Measurements from ENCODE around the gene CARD10. TPM values are rescaled to one million over a fixed set of nuclear protein-coding genes. Genes with fewer than 3 reads are reported as not detected.

Gene CARD10
- polyA plus RNA-seq, 1 of the 3 experiments (the other 2 are of a cell fraction) = 14.5 TPM

DNA sequence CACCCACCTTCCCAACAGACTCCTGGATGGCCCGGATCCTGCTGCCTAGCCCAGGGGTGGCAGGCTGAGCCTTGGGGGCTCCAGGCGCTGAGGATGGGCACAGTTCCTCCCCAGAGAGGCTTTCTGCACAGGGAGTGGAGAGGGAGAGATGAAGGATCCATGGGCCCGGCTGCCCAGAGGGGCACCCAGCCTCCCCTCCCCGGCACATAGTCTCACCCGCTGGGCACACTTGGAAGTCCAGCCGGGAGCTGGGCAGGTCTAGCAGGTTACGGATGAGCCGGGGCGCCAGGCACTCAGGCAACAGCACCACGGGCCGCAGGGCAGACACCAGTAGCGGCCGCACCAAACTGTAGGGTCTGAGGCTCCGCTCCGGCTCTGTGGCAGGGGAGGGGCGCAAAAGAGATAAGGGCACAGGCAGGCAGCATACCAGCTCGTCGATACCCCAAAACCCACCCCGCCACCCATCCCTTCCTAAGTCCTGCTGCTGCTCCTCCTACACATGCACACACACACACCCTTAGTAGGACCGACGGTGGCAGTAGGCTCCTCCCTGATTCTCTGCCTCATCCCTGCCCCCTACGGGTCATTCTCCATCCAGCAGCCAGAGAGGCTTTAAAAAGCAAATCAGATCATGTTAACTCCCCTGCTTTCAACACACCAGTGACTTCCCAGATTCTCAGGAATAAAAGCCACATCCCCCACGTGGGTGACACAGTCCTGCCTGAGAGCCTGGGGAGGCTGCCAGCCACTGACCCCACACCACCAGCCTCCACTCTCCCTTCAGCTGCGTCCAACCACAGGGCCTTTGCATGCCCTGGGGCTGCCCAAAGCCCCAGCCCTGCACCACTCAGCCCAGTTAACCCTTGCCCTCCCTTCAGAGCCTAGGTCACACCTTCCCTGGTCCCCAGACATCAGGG, 26.5 kb downstream of the CARD10 start:
- Histone ChIP-seq H2AFZ (ENCODE audit: low read depth) (no peak overlapping the region), H3K9ac (no peak overlapping the region), H3K9me3 (no peaks in the 10 kb centered on the region), H3K4me3 (ENCODE audit: low read depth in 2 of 2, low read length in 1 of 2) (no peak overlapping the region; a peak in 1 of 4 replicates), H3K36me3 (replicated peaks in 1 of 2; ENCODE audit: control insufficient read depth in 1 of 2, insufficient read depth in 2 of 2, low read length in 1 of 2) (peaks cover 0 to 3% of the 10 kb centered on the region in 2 experiments), H3K9me2 (no peaks in the 10 kb centered on the region), H3K4me2 (no peak overlapping the region), H3F3A (replicated peaks; ENCODE audit: insufficient read depth) (peaks cover 13% of the 10 kb centered on the region), H3K27me3 (ENCODE audit: insufficient read depth) (no peaks in the 10 kb centered on the region), H3K4me1 (ENCODE audit: control insufficient read depth in 1 of 2, insufficient read depth in 2 of 2, low read depth in 1 of 2, low read length in 1 of 2) (peaks cover 6% of the 10 kb centered on the region in 2 experiments; a peak in 2 of 4 replicates), H3K79me2 (ENCODE audit: insufficient read depth) (no peaks in the 10 kb centered on the region), H3K27ac (ENCODE audit: low read depth in 2 of 2, low read length in 1 of 2) (no peak overlapping the region), H4K20me1 (ENCODE audit: insufficient read depth) (peaks cover 3% of the 10 kb centered on the region; the same call in 1 of the 2 replicates)
- peak; percentile 69 for DNase-seq
- no peak for TF ChIP-seq POLR2AphosphoS5 (IDR thresholded peaks at IDR 0.05; ENCODE audit: low read depth, low read length)
- TF ChIP-seq, protein P1, sequence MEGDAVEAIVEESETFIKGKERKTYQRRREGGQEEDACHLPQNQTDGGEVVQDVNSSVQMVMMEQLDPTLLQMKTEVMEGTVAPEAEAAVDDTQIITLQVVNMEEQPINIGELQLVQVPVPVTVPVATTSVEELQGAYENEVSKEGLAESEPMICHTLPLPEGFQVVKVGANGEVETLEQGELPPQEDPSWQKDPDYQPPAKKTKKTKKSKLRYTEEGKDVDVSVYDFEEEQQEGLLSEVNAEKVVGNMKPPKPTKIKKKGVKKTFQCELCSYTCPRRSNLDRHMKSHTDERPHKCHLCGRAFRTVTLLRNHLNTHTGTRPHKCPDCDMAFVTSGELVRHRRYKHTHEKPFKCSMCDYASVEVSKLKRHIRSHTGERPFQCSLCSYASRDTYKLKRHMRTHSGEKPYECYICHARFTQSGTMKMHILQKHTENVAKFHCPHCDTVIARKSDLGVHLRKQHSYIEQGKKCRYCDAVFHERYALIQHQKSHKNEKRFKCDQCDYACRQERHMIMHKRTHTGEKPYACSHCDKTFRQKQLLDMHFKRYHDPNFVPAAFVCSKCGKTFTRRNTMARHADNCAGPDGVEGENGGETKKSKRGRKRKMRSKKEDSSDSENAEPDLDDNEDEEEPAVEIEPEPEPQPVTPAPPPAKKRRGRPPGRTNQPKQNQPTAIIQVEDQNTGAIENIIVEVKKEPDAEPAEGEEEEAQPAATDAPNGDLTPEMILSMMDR (IDR thresholded peaks at IDR 0.05) = peak; percentile 57
- TF ChIP-seq RFX5 (IDR thresholded peaks at IDR 0.05; ENCODE audit: low read length) = no peak
- TF ChIP-seq RXRA (IDR thresholded peaks at IDR 0.05; ENCODE audit: borderline replicate concordance, low read depth) = no peak
- 0 out of 2 replicates have a peak, but pooled peaks have one; percentile 11 for TF ChIP-seq RAD21 (IDR thresholded peaks at IDR 0.05; ENCODE audit: low read length)
- 78% methylated on average over 16 of the region's 24 CpGs for WGBS (ENCODE audit: low lambda C conversion rate)
- ChIA-PET POLR2A (interaction anchor here (0.5 kb wide), 1 partner anchor 31 kb away, joined by 3 read pairs; no protein-coding TSS in a partner anchor), CTCF (interaction anchor here (0.7 to 3.1 kb wide), 6 partner anchors 10 to 176 kb away, joined by 3 to 11 read pairs (median 4); no protein-coding TSS in a partner anchor)

- Histone ChIP-seq H2AFZ (ENCODE audit: low read depth) (no peak overlapping the region), H3K9ac (no peak overlapping the region), H3K4me3 (ENCODE audit: low read depth in 2 of 2, low read length in 1 of 2) (no peak overlapping the region), H3K4me1 (ENCODE audit: control insufficient read depth in 1 of 2, insufficient read depth in 2 of 2, low read depth in 1 of 2, low read length in 1 of 2) (peaks cover 4 to 5% of the 10 kb centered on the region in 2 experiments; a peak in 2 of 4 replicates), H3K27me3 (ENCODE audit: insufficient read depth) (no peaks in the 10 kb centered on the region), H3K27ac (ENCODE audit: low read depth in 2 of 2, low read length in 1 of 2) (no peak overlapping the region), H4K20me1 (ENCODE audit: insufficient read depth) (peaks cover 3% of the 10 kb centered on the region; the same call in 1 of the 2 replicates), H3K9me3 (no peaks in the 10 kb centered on the region), H3K4me2 (no peak overlapping the region), H3K9me2 (no peaks in the 10 kb centered on the region), H3F3A (replicated peaks; ENCODE audit: insufficient read depth) (peaks cover 8% of the 10 kb centered on the region), H3K79me2 (ENCODE audit: insufficient read depth) (no peaks in the 10 kb centered on the region), H3K36me3 (replicated peaks in 1 of 2; ENCODE audit: control insufficient read depth in 1 of 2, insufficient read depth in 2 of 2, low read length in 1 of 2) (peaks cover 0 to 3% of the 10 kb centered on the region in 2 experiments)
- CTCF ChIA-PET = interaction anchor here (0.7 to 3.1 kb wide), 9 partner anchors 9 to 175 kb away, joined by 3 to 15 read pairs (median 4); no protein-coding TSS in a partner anchor
- DNase-seq = no peak
- 87% methylated on average over 14 of the region's 22 CpGs for WGBS (ENCODE audit: low lambda C conversion rate)
- POLR2A ChIA-PET = no interaction called here
- TF ChIP-seq MEF2A (IDR thresholded peaks at IDR 0.05; ENCODE audit: borderline replicate concordance, low read depth) (no peak), YY1 (IDR thresholded peaks at IDR 0.05; ENCODE audit: low read depth) (no peak), ELF1 (IDR thresholded peaks at IDR 0.05) (no peak), GABPA (IDR thresholded peaks at IDR 0.05; ENCODE audit: low read depth) (no peak), REST (IDR thresholded peaks at IDR 0.05; ENCODE audit: low read depth, low read length) (no peak), TEAD4 (IDR thresholded peaks at IDR 0.05; ENCODE audit: borderline replicate concordance, insufficient read depth) (no peak), JUND (IDR thresholded peaks at IDR 0.05) (no peak), MAX (IDR thresholded peaks at IDR 0.05; ENCODE audit: low read depth) (no peak), USF1 (IDR thresholded peaks at IDR 0.05; ENCODE audit: borderline replicate concordance, low read depth) (no peak), RFX5 (IDR thresholded peaks at IDR 0.05; ENCODE audit: low read length) (no peak), RCOR1 (IDR thresholded peaks at IDR 0.05; ENCODE audit: low read length) (no peak), POLR2AphosphoS5 (IDR thresholded peaks at IDR 0.05; ENCODE audit: low read depth, low read length) (no peak), USF2 (IDR thresholded peaks at IDR 0.05; ENCODE audit: borderline replicate concordance, low read depth, low read length) (no peak)
These were observed 27.4 kb downstream of the CARD10 start for GRCh38 chr22:37491559-37492427.

Measured in SK-N-SH (cell line).